GM19193 (cell line): Measurements from ENCODE around the gene CA6.

Experiments used
- POLR2A ChIP-seq: IDR thresholded peaks from 4 replicates; pipeline ENCODE4 v1.6.1; 2011; ENCODE audit not compliant: insufficient read depth, insufficient read length; ENCODE audit errors: extremely low read depth

Gene CA6

GRCh38 chr1:8945568-8945967, at the start of gene CA6:
TSS of gene CA6 (plus strand) at chr1:8945868. CDS start at chr1:8945887, 19 bp downstream.
- TF ChIP-seq POLR2A, result no peak

DNA sequence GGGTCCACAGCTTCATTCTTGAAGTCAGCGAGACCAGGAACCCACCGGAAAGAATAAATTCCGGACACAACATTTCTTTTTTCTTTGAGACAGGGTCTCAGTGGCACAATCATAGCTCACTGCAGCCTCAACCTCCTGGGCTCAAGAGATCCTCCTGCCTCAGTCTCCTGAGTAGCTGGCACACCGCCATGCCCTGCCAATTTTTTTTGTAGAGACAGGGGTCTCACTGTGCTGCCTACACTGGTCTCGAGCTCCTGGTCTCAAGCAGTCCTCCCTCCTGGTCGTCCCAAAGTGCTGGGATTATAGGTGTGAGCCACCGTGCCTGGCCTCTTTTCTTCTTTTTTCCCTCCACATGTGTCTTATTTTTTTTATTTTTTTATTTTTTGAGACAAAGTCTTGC, 46.6 kb upstream of the CA6 start:
- no peak for TF ChIP-seq POLR2A

DNA sequence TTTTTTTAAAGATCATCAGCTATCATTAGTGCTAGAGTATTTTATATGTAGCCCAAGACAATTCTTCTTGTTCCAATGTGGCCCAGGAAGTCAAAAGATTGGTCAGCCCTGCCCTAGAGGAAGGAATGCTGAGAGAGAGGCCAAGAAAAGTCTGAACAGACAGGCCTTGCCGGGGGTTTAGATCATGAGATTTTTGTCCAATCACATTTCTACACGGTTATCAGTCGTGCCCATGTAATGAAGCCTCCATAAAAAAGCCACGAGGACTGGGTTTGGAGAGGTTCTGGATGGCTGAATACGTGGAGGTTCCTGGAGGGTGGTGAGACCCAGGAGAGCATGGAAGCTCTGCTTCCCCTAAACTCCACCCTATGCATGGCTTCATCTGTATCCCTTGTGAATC, 42.9 kb upstream of the CA6 start:
- no peak for TF ChIP-seq POLR2A

DNA sequence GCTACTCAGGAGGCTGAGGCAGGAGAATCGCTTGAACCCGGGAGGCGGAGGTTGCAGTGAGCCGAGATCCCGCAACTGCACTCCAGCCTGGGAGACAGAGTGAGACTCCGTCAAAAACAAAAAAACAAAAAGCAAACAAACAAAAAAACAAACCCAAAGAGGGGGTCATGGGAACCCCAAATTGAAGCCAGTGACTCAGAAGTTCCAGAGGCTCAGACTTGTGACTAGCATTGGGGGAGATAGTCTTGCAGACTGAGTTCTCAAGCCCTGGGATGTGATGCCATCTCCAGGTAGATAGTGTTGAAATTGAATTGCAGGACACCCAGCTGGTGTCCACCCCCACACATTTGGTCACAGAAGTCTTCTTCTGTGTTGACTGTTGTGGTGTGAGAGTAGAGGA, 42.3 kb upstream of the CA6 start:
- no peak for TF ChIP-seq POLR2A

- TF ChIP-seq POLR2A, result no peak
These were observed 41.6 kb upstream of the CA6 start for GRCh38 chr1:8903908-8904650.

- TF ChIP-seq POLR2A, result no peak
These were observed 40.0 kb upstream of the CA6 start for GRCh38 chr1:8905582-8906191.

GRCh38 chr1:8908388-8909151, 37.1 kb upstream of the CA6 start:
- TF ChIP-seq POLR2A, result no peak

- no peak for TF ChIP-seq POLR2A
These were observed 35.3 kb upstream of the CA6 start for GRCh38 chr1:8910331-8910730.

GRCh38 chr1:8910914-8911313, 34.8 kb upstream of the CA6 start:
- no peak for TF ChIP-seq POLR2A

DNA sequence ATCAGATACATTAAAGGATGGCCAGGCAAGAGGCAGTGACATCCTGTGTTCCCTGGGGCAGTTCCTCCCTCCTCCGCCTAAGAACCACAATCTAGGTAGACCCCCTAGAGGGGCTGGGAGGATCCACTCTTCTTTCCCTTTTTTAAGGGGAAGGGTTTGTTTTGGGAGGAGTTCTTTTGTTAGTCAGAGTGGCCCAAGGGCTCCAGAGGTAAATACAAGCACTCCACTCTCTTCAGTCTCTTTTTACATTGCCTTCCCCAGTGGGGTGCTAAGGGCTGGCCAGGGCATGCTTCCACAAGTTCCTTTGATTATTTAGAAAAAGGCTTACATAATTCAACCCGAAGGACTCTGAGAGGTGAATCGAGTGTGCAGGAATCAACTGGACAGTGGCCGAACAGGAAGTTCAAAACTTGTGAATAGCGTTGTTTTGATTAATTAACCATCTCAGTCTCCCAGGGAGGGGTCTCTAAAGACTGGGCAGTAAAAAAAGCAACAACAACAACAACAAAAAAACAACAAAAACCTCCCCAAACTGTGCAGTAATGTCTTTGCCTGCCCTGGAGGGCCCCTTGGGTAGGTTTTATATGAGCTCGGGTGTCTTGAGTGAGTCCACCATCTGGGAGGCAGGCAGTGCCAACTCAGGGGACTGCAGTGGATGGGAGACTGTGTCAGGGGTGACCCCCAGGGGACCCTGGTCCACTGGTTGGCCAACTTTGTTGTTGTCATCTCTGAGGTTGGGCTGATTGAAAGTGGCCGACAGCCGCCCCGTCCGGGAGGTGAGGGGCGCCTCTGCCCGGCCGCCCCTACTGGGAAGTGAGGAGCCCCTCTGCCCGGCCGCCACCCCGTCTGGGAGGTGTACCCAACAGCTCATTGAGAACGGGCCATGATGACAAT, 34.0 kb upstream of the CA6 start:
- no peak for TF ChIP-seq POLR2A

- no peak for TF ChIP-seq POLR2A
These were observed 32.2 kb upstream of the CA6 start for GRCh38 chr1:8913457-8913856.

DNA sequence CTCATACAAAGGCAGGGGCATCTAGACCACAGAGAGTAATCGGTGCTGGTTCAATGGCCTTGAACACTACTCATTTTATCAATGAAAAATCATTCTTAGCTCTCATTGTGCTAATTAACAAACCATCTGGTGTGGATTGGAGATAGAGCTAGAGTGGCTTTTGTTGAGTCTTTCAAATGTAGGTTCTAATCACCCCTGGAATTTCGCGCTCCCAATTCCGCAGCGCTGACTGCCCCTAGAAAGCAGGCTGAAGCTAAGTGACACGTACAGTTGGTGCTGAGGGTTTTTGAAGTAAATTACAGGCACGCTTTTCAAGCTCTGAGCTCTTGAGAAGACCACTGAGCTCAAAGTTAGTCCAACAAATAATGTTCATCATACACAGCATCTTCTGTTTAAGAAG, 31.2 kb upstream of the CA6 start:
- no peak for TF ChIP-seq POLR2A

DNA sequence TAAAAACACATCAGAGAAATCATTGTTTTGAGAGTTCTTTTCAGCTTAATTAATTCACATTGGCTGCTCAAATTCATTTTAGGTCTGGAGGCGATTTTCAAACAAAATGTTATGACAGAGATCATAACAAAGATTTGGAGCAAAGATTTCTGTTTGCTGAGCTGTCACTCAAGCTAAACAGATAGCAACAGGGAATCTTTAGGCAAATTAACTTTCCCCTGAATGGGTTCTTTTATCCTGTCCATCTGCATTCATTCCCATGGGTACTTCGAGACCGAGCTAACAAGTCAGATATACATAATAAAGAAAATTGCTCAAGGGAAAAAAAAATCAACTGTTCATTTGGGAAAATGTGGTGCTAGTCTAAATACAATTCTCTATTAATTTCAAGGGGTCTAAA, 30.2 kb upstream of the CA6 start:
- no peak for TF ChIP-seq POLR2A

GRCh38 chr1:8922962-8923361, 22.7 kb upstream of the CA6 start:
- TF ChIP-seq POLR2A, result no peak

- TF ChIP-seq POLR2A, result no peak
These were observed 20.3 kb upstream of the CA6 start for GRCh38 chr1:8925406-8925805.
